Right lobe of liver (tissue), 4 donors: ENCODE results near the gene RNASET2.

Source experiments
- POLR2A ChIP-seq: fragments of 450-650 bp; IDR thresholded peaks from one replicate; pipeline ENCODE4 v1.6.1; 2017; ENCODE audit warnings: antibody characterized with exemption, mild to moderate bottlenecking
- TF ChIP-seq, protein P1 (sequence below), 4 donors: fragments of 200-600 bp in 3 of 4; fragments of 450-650 bp in 1 of 4; IDR thresholded peaks; one replicate each; pipeline versions ENCODE4 v1.5.1 to v1.8.0; 2016 to 2022; ENCODE audit warnings: antibody characterized with exemption in 4 of 4, mild to moderate bottlenecking in 2 of 4
- donor health status: DM: no; HTN: no; CAD: no.
- donor health status: DM: no; HTN: no; CAD: no.
- donor health status: DM: no; HTN: yes; CAD: no.

DNA sequence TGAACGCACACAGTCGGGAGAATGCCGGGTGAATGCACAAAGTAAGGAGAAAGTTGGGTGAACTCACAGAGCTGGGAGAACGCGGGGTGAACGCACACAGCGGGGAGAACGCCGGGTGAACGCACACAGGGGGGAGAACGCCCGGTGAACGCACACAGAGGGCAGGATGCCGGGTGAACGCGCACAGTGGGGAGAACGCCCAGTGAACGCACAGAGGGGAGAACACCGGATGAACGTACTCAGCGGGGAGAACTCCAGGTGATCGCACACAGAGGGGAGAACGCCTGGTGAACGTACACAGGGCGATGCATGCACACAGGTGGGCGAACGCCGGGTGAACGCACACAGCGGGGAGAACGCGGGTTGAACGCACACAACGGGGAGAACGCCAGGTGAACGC is 57.4 kb downstream of the RNASET2 start:
- TF ChIP-seq, protein P1, sequence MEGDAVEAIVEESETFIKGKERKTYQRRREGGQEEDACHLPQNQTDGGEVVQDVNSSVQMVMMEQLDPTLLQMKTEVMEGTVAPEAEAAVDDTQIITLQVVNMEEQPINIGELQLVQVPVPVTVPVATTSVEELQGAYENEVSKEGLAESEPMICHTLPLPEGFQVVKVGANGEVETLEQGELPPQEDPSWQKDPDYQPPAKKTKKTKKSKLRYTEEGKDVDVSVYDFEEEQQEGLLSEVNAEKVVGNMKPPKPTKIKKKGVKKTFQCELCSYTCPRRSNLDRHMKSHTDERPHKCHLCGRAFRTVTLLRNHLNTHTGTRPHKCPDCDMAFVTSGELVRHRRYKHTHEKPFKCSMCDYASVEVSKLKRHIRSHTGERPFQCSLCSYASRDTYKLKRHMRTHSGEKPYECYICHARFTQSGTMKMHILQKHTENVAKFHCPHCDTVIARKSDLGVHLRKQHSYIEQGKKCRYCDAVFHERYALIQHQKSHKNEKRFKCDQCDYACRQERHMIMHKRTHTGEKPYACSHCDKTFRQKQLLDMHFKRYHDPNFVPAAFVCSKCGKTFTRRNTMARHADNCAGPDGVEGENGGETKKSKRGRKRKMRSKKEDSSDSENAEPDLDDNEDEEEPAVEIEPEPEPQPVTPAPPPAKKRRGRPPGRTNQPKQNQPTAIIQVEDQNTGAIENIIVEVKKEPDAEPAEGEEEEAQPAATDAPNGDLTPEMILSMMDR (IDR thresholded peaks at IDR 0.05): no peak
- TF ChIP-seq POLR2A: no peak
